ENCODE results near the gene S100A5. TPM values are rescaled to one million over a fixed set of nuclear protein-coding genes. Genes with fewer than 3 reads are reported as not detected.

Gene S100A5
- polyA plus RNA-seq, 2 of the 4 experiments (the other 2 are of a cell fraction) = 0.45 to 0.68 TPM

- no peak for DNase-seq (ENCODE audit: low read depth in 1 of 2, low spot score in 1 of 2)
- H3K4me2 ChIP-seq = peak overlapping the region; percentile 99; the same call in 2 of the 3 replicates
- FAIRE-seq = no peak
- no peak overlapping the region for H3K4me3 ChIP-seq
- TF ChIP-seq TP53 (CRISPR knock-in tag; IDR thresholded peaks at IDR 0.05) (no peak), SMC3 (IDR thresholded peaks at IDR 0.05) (no peak), KDM1A (IDR thresholded peaks at IDR 0.05; ENCODE audit: low read depth) (no peak), EHF (CRISPR knock-in tag; IDR thresholded peaks at IDR 0.05) (no peak), NPAS2 (CRISPR knock-in tag; IDR thresholded peaks at IDR 0.05; ENCODE audit: borderline replicate concordance) (no peak), RFX5 (IDR thresholded peaks at IDR 0.05) (no peak), FOSL2 (IDR thresholded peaks at IDR 0.05) (no peak), FOSL2 (CRISPR knock-in tag; IDR thresholded peaks at IDR 0.05) (no peak), MAX (IDR thresholded peaks at IDR 0.05) (no peak), EHMT2 (IDR thresholded peaks at IDR 0.05; ENCODE audit: low read depth) (no peak)
- H3K27ac ChIP-seq = peak overlapping the region; percentile 96 to 97
- 86% methylated on average over 4 of the region's 4 CpGs for WGBS (ENCODE audit: missing lambda C conversion rate)
- CTCF ChIA-PET = interaction anchor here (1.0 to 16.2 kb wide), 8 partner anchors 13 to 198 kb away, joined by 3 to 141 read pairs (median 20); partner anchors contain the start of genes S100A2 and S100A6
- no peaks in the 10 kb centered on the region for H3K9me3 ChIP-seq
- no peak for ATAC-seq
- POLR2A ChIA-PET = interaction anchor here (2.2 to 4.1 kb wide), 2 partner anchors 16 kb away, joined by 9 to 18 read pairs; no protein-coding TSS in a partner anchor
- peaks cover 76% of the 10 kb centered on the region for H3K4me1 ChIP-seq
These were observed 9.6 kb upstream of the S100A5 start for GRCh38 chr1:153550398-153550758.

- ChIA-PET CTCF (interaction anchor here (0.8 to 16.2 kb wide), 8 partner anchors 9 to 196 kb away, joined by 3 to 141 read pairs (median 20); partner anchors contain the start of genes S100A2, S100A5 and S100A6), POLR2A (interaction anchor here (2.2 to 4.1 kb wide), 2 partner anchors 15 to 16 kb away, joined by 9 to 18 read pairs; no protein-coding TSS in a partner anchor)
- H3K4me1 ChIP-seq = peaks cover 78% of the 10 kb centered on the region
- 92% methylated on average over 6 of the region's 6 CpGs for WGBS (ENCODE audit: missing lambda C conversion rate)
- ATAC-seq (no peak), DNase-seq (ENCODE audit: low read depth in 1 of 2, low spot score in 1 of 2) (no peak), FAIRE-seq (no peak)
- no peaks in the 10 kb centered on the region for H3K9me3 ChIP-seq
- peak overlapping the region; percentile 99 for H3K4me2 ChIP-seq
- peak overlapping the region; percentile 96 to 97 for H3K27ac ChIP-seq
- no peak for TF ChIP-seq KDM5A (IDR thresholded peaks at IDR 0.05)
- TF ChIP-seq EP300 (IDR thresholded peaks at IDR 0.05) = no peak
- TF ChIP-seq SMC3 (IDR thresholded peaks at IDR 0.05) = no peak
- no peak for TF ChIP-seq CTCF (IDR thresholded peaks at IDR 0.05)
- H3K4me3 ChIP-seq = no peak overlapping the region
These were observed 9.1 kb upstream of the S100A5 start for GRCh38 chr1:153549741-153550397.

GRCh38 chr1:153548722-153549688 is 8.3 kb upstream of the S100A5 start, which contains the start of gene S100A3:
Gene S100A3 (minus strand): TSS chr1:153549258. CDS start chr1:153548485, 773 bp downstream.
- POLR2A ChIA-PET = interaction anchor here (2.0 to 6.8 kb wide), 3 partner anchors 15 to 17 kb away, joined by 9 to 114 read pairs (median 18); partner anchors contain the start of genes S100A2 and S100A6
- H3K27ac ChIP-seq = peak within 1 kb of the TSS; percentile 96 to 97
- FAIRE-seq (no peak), ATAC-seq (peak; percentile 52 to 65), DNase-seq (ENCODE audit: low read depth in 1 of 2, low spot score in 1 of 2) (peak; percentile 89 to 91)
- WGBS (ENCODE audit: missing lambda C conversion rate) = 22% methylated on average over 14 of the region's 14 CpGs
- H3K4me3 ChIP-seq = 0 out of 3 replicates have a peak within 1 kb of the TSS, but pooled peaks have one; percentile 7
- CTCF ChIA-PET = interaction anchor here (0.5 to 16.2 kb wide), 10 partner anchors 8 to 1744 kb away, joined by 3 to 141 read pairs (median 33); partner anchors contain the start of genes LINGO4, S100A2, S100A5 and S100A6
- H3K9me3 ChIP-seq = no peaks in the 10 kb centered on the region
- H3K4me1 ChIP-seq = peaks cover 83% of the 10 kb centered on the region
- peak within 1 kb of the TSS; percentile 99 for H3K4me2 ChIP-seq
- TF ChIP-seq PHF8 (IDR thresholded peaks at IDR 0.05; ENCODE audit: borderline replicate concordance, low read depth) = no peak
- peak in 1 of 2 experiments; percentile 73; a peak in 3 of 5 replicates for TF ChIP-seq JUN (IDR thresholded peaks at IDR 0.05)
- TF ChIP-seq ZSCAN20 (CRISPR knock-in tag; IDR thresholded peaks at IDR 0.05) = 0 out of 2 replicates have a peak, but pooled peaks have one; percentile 23
- no peak for TF ChIP-seq ZC3H11A (IDR thresholded peaks at IDR 0.05)
- TF ChIP-seq, protein P1, sequence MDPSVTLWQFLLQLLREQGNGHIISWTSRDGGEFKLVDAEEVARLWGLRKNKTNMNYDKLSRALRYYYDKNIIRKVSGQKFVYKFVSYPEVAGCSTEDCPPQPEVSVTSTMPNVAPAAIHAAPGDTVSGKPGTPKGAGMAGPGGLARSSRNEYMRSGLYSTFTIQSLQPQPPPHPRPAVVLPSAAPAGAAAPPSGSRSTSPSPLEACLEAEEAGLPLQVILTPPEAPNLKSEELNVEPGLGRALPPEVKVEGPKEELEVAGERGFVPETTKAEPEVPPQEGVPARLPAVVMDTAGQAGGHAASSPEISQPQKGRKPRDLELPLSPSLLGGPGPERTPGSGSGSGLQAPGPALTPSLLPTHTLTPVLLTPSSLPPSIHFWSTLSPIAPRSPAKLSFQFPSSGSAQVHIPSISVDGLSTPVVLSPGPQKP (IDR thresholded peaks at IDR 0.05; ENCODE audit: low read depth, low read length) = no peak
- TF ChIP-seq HDAC2 (IDR thresholded peaks at IDR 0.05) = no peak
- TF ChIP-seq CTCF (IDR thresholded peaks at IDR 0.05) = 0 out of 3 replicates have a peak, but pooled peaks have one; percentile 11
- no peak for TF ChIP-seq TP53 (CRISPR knock-in tag; IDR thresholded peaks at IDR 0.05)
- peak; percentile 67 for TF ChIP-seq HOXB5 (CRISPR knock-in tag; IDR thresholded peaks at IDR 0.05)
- peak; percentile 15; the same call in 1 of the 2 replicates for TF ChIP-seq HOXB13 (CRISPR knock-in tag; IDR thresholded peaks at IDR 0.05; ENCODE audit: low read depth)
- no peak for TF ChIP-seq CHD4 (IDR thresholded peaks at IDR 0.05; ENCODE audit: borderline replicate concordance)
- TF ChIP-seq RFX5 (IDR thresholded peaks at IDR 0.05) = no peak
- no peak for TF ChIP-seq NR3C1 (IDR thresholded peaks at IDR 0.05)
- peak; percentile 42 to 43; a peak in 3 of 5 replicates for TF ChIP-seq RAD21 (conservative IDR thresholded peaks at IDR 0.05 in 1 of 2, IDR thresholded peaks at IDR 0.05 in 1 of 2)
